ENCODE results near the gene FAM171A2. TPM values are rescaled to one million over a fixed set of nuclear protein-coding genes. Genes with fewer than 3 reads are reported as not detected.

Gene FAM171A2
- total RNA-seq, 1 experiment from 2014 or later: 27.5 TPM

GRCh38 chr17:44326861-44327444 is 36.7 kb downstream of the FAM171A2 start:
- peak overlapping the region in 1 of 2 experiments; percentile 59; a peak in 2 of 5 replicates for H3K4me3 Mint-ChIP-seq
- Histone ChIP-seq H3K4me1 (ENCODE audit: insufficient read depth, low read length) (no peaks in the 10 kb centered on the region), H3K79me1 (ENCODE audit: insufficient read depth, low read depth, low read length, poor library complexity, severe bottlenecking) (peaks cover 4% of the 10 kb centered on the region), H4K8ac (replicated peaks; ENCODE audit: insufficient read length, low read depth, low read length) (no peak overlapping the region), H3K9ac (ENCODE audit: extremely low read depth, insufficient read length, low read length) (no peak overlapping the region), H3K27me3 (ENCODE audit: insufficient read depth, low read length) (no peaks in the 10 kb centered on the region), H3K56ac (ENCODE audit: insufficient read length, low read depth, low read length) (no peak overlapping the region), H2BK15ac (ENCODE audit: low read depth, low read length) (no peak overlapping the region), H2AFZ (ENCODE audit: low read length) (no peak overlapping the region), H3K4me2 (ENCODE audit: insufficient read depth, insufficient read length, low read length) (peak overlapping the region; percentile 26), H4K91ac (ENCODE audit: insufficient read length, low read depth, low read length) (no peak overlapping the region), H3K23ac (ENCODE audit: insufficient read length, low read depth, low read length) (no peak overlapping the region), H3T11ph (ENCODE audit: low read length) (no peak overlapping the region), H2AK5ac (ENCODE audit: insufficient read length, low read length) (no peak overlapping the region), H3K23me2 (ENCODE audit: insufficient read length, low read depth, low read length, poor library complexity, severe bottlenecking) (peaks cover 13% of the 10 kb centered on the region), H4K20me1 (ENCODE audit: control insufficient read depth, insufficient read depth, insufficient read length) (no peaks in the 10 kb centered on the region), H3K14ac (ENCODE audit: insufficient read depth, low read length) (no peak overlapping the region), H2BK120ac (ENCODE audit: low read depth, low read length, poor library complexity, severe bottlenecking) (no peak overlapping the region), H2BK5ac (ENCODE audit: insufficient read length, low read length) (no peak overlapping the region), H3K4ac (ENCODE audit: low read depth, low read length) (no peak overlapping the region), H3K27ac (ENCODE audit: insufficient read length, low read depth, low read length) (no peak overlapping the region), H2BK20ac (ENCODE audit: low read depth, low read length, poor library complexity, severe bottlenecking) (no peak overlapping the region), H3K79me2 (ENCODE audit: insufficient read depth, low read length) (peaks cover 4% of the 10 kb centered on the region; the same call in 1 of the 2 replicates), H4K5ac (ENCODE audit: insufficient read length, low read depth, low read length) (no peak overlapping the region), H3K9me3 (ENCODE audit: control insufficient read depth, low read depth, low read length) (no peaks in the 10 kb centered on the region), H2BK12ac (ENCODE audit: insufficient read length, low read depth, low read length) (no peak overlapping the region), H3K18ac (ENCODE audit: insufficient read length, low read depth, low read length) (no peak overlapping the region)
- H3K36me3 Mint-ChIP-seq (ENCODE audit: insufficient read depth in 1 of 3, low read depth in 3 of 3): peaks cover 6 to 16% (median 7%) of the 10 kb centered on the region in 3 experiments; a peak in 6 of 7 replicates
- H3K4me1 Mint-ChIP-seq: peaks cover 8 to 22% of the 10 kb centered on the region in 2 experiments
- peaks cover 19% of the 10 kb centered on the region for H3K27me3 Mint-ChIP-seq (ENCODE audit: low read depth)
- peak overlapping the region in 1 of 3 experiments; percentile 47; a peak in 2 of 7 replicates for H3K27ac Mint-ChIP-seq
- peak; percentile 99 for DNase-seq
- no CpG with 5 or more reads among the region's 31 CpGs for WGBS (ENCODE audit: extremely low coverage, insufficient read length, low lambda C conversion rate)
- no peaks in the 10 kb centered on the region for H3K9me3 Mint-ChIP-seq
- TF ChIP-seq CTCF (conservative IDR thresholded peaks at IDR 0.05): no peak

Measured in H9 (cell line).